ENCODE measurements around the gene IL12RB1.

DNA sequence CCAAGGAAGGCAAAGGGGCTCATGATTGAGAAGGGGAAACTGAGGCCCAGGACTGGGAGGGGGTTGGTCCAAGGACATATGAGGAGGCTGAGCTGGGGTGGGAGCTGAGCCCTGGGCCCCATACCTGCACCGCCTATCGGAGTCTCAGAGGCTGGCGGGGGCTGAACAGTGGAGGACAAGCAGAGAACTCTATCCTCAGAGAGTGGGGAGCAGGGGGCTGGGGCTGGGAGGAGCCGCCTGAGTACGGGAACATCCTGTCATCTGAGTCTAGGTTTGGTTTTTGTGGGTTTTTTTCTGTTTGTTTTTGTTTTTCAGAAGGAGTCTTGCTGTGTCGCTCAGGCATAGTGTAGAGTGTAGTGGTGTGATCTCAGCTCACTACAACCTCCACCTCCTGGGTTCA, 72.5 kb downstream of the IL12RB1 start:
- TF ChIP-seq, protein P1, sequence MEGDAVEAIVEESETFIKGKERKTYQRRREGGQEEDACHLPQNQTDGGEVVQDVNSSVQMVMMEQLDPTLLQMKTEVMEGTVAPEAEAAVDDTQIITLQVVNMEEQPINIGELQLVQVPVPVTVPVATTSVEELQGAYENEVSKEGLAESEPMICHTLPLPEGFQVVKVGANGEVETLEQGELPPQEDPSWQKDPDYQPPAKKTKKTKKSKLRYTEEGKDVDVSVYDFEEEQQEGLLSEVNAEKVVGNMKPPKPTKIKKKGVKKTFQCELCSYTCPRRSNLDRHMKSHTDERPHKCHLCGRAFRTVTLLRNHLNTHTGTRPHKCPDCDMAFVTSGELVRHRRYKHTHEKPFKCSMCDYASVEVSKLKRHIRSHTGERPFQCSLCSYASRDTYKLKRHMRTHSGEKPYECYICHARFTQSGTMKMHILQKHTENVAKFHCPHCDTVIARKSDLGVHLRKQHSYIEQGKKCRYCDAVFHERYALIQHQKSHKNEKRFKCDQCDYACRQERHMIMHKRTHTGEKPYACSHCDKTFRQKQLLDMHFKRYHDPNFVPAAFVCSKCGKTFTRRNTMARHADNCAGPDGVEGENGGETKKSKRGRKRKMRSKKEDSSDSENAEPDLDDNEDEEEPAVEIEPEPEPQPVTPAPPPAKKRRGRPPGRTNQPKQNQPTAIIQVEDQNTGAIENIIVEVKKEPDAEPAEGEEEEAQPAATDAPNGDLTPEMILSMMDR (CRISPR knock-in tag; IDR thresholded peaks at IDR 0.05): no peak
- TF ChIP-seq, protein P2, sequence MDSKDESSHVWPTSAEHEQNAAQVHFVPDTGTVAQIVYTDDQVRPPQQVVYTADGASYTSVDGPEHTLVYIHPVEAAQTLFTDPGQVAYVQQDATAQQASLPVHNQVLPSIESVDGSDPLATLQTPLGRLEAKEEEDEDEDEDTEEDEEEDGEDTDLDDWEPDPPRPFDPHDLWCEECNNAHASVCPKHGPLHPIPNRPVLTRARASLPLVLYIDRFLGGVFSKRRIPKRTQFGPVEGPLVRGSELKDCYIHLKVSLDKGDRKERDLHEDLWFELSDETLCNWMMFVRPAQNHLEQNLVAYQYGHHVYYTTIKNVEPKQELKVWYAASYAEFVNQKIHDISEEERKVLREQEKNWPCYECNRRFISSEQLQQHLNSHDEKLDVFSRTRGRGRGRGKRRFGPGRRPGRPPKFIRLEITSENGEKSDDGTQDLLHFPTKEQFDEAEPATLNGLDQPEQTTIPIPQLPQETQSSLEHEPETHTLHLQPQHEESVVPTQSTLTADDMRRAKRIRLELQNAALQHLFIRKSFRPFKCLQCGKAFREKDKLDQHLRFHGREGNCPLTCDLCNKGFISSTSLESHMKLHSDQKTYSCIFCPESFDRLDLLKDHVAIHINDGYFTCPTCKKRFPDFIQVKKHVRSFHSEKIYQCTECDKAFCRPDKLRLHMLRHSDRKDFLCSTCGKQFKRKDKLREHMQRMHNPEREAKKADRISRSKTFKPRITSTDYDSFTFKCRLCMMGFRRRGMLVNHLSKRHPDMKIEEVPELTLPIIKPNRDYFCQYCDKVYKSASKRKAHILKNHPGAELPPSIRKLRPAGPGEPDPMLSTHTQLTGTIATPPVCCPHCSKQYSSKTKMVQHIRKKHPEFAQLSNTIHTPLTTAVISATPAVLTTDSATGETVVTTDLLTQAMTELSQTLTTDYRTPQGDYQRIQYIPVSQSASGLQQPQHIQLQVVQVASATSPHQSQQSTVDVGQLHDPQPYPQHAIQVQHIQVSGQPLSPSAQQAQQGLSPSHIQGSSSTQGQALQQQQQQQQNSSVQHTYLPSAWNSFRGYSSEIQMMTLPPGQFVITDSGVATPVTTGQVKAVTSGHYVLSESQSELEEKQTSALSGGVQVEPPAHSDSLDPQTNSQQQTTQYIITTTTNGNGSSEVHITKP (CRISPR knock-in tag; IDR thresholded peaks at IDR 0.05; ENCODE audit: low read depth): no peak
- no peak for TF ChIP-seq MBD4 (IDR thresholded peaks at IDR 0.05; ENCODE audit: borderline replicate concordance, low read length)
- TF ChIP-seq FOXC1 (CRISPR knock-in tag; IDR thresholded peaks at IDR 0.05; ENCODE audit: borderline replicate concordance): no peak
- no peak for TF ChIP-seq U2AF2 (IDR thresholded peaks at IDR 0.05; ENCODE audit: low read depth, low read length)
- no peak for TF ChIP-seq POLR2A (IDR thresholded peaks at IDR 0.05; ENCODE audit: insufficient read depth in 1 of 2, low read depth in 2 of 2, low read length in 2 of 2)
- TF ChIP-seq POLR2AphosphoS5 (IDR thresholded peaks at IDR 0.05; ENCODE audit: low read depth, low read length): no peak
- no peak for TF ChIP-seq SMAD3 (CRISPR knock-in tag; IDR thresholded peaks at IDR 0.05)
- TF ChIP-seq, protein P3, sequence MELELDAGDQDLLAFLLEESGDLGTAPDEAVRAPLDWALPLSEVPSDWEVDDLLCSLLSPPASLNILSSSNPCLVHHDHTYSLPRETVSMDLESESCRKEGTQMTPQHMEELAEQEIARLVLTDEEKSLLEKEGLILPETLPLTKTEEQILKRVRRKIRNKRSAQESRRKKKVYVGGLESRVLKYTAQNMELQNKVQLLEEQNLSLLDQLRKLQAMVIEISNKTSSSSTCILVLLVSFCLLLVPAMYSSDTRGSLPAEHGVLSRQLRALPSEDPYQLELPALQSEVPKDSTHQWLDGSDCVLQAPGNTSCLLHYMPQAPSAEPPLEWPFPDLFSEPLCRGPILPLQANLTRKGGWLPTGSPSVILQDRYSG (CRISPR knock-in tag; IDR thresholded peaks at IDR 0.05): no peak
- TF ChIP-seq DPF2 (CRISPR knock-in tag; IDR thresholded peaks at IDR 0.05; ENCODE audit: borderline replicate concordance, low read depth): no peak
- no peak for TF ChIP-seq ESRRA (CRISPR knock-in tag; IDR thresholded peaks at IDR 0.05; ENCODE audit: low read depth)
